ENCODE data around the gene FTMT.

FTMT gene

GRCh38 chr5:121872856-121873255 lies 21.2 kb downstream of the FTMT start:
- H3K4me3 ChIP-seq (ENCODE audit: low read length) = no peak overlapping the region
- no peak for DNase-seq (ENCODE audit: low read depth)
- TF ChIP-seq CTCF (conservative IDR thresholded peaks at IDR 0.05; ENCODE audit: low read depth, low read length) = no peak

- H3K4me3 ChIP-seq (ENCODE audit: low read length) = no peak overlapping the region
- no peak for DNase-seq (ENCODE audit: low read depth)
- no peak for TF ChIP-seq CTCF (conservative IDR thresholded peaks at IDR 0.05; ENCODE audit: low read depth, low read length)
Observed at GRCh38 chr5:121873409-121873808, 21.7 kb downstream of the FTMT start.

- DNase-seq (ENCODE audit: low read depth) = no peak
- TF ChIP-seq CTCF (conservative IDR thresholded peaks at IDR 0.05; ENCODE audit: low read depth, low read length) = no peak
- H3K4me3 ChIP-seq (ENCODE audit: low read length) = no peak overlapping the region
Observed at GRCh38 chr5:121885630-121886029, 33.9 kb downstream of the FTMT start.

GRCh38 chr5:121887727-121888126 lies 36.0 kb downstream of the FTMT start:
- TF ChIP-seq CTCF (conservative IDR thresholded peaks at IDR 0.05; ENCODE audit: low read depth, low read length) = no peak
- no peak overlapping the region for H3K4me3 ChIP-seq (ENCODE audit: low read length)
- no peak for DNase-seq (ENCODE audit: low read depth)

GRCh38 chr5:121890297-121890858 lies 38.7 kb downstream of the FTMT start:
- no peak overlapping the region for H3K4me3 ChIP-seq (ENCODE audit: low read length)
- no peak for DNase-seq (ENCODE audit: low read depth)
- TF ChIP-seq CTCF (conservative IDR thresholded peaks at IDR 0.05; ENCODE audit: low read depth, low read length) = no peak

- H3K4me3 ChIP-seq (ENCODE audit: low read length) = no peak overlapping the region
- TF ChIP-seq CTCF (conservative IDR thresholded peaks at IDR 0.05; ENCODE audit: low read depth, low read length) = no peak
- no peak for DNase-seq (ENCODE audit: low read depth)
Observed at GRCh38 chr5:121897341-121897740, 45.7 kb downstream of the FTMT start.

GRCh38 chr5:121899346-121899745 lies 47.7 kb downstream of the FTMT start:
- no peak for DNase-seq (ENCODE audit: low read depth)
- no peak overlapping the region for H3K4me3 ChIP-seq (ENCODE audit: low read length)
- TF ChIP-seq CTCF (conservative IDR thresholded peaks at IDR 0.05; ENCODE audit: low read depth, low read length) = no peak
